ENCODE data around the gene GALNT14. TPM values are rescaled to one million over a fixed set of nuclear protein-coding genes. Genes with fewer than 3 reads are reported as not detected.
"Not testable (repeated sequence)": the region's sequence is repeated elsewhere in the genome, so short reads cannot be mapped to it uniquely, and the experiment has no call there.

GALNT14 gene
- total RNA-seq, 1 donor from 2014 or later = 2.1 TPM

DNA sequence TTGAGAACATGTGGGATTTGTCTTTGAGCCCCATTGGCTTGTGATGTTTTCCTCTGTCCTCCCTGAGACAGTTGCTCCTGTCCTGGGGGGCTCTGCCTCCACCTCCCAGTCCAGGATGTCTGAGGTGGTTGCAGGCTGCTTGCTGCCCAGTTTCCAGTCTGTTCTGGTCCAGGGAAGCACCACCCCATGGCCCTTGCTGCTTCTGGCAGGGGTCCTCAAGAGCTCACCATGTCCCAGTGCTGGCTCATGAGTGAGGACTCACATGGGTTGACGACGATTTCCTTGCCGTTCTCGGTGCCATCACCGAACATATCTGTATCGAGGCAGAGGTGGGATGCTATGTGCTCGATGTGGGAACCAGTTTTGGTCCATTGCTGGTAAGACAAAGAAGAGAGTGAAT lies 227.6 kb downstream of the GALNT14 start:
- no peak for FAIRE-seq
- Histone ChIP-seq H3K4me3 (ENCODE audit: insufficient read depth, low read depth, low read length) (no peak overlapping the region), H3K27ac (ENCODE audit: low read depth, low read length) (no peak overlapping the region), H3K4me2 (ENCODE audit: low read length) (no peak overlapping the region), H3K9me3 (ENCODE audit: insufficient read depth, low read depth, low read length) (no peaks in the 10 kb centered on the region), H2AFZ (ENCODE audit: low read depth, low read length) (no peak overlapping the region), H3K4me1 (ENCODE audit: insufficient read depth, low read length) (no peaks in the 10 kb centered on the region), H3K27me3 (ENCODE audit: insufficient read depth, low read length) (no peaks in the 10 kb centered on the region), H3K79me2 (ENCODE audit: insufficient read depth, low read length) (no peaks in the 10 kb centered on the region), H3K36me3 (ENCODE audit: insufficient read depth, low read length) (no peaks in the 10 kb centered on the region), H4K20me1 (ENCODE audit: insufficient read depth, low read length) (no peaks in the 10 kb centered on the region), H3K9ac (ENCODE audit: low read length) (no peak overlapping the region)
- peaks cover 11% of the 10 kb centered on the region for H3K9me3 Mint-ChIP-seq (ENCODE audit: unreplicated experiment)
- TF ChIP-seq EZH2 (IDR thresholded peaks at IDR 0.05; ENCODE audit: insufficient read depth, low read length) = no peak
- TF ChIP-seq, protein P1, sequence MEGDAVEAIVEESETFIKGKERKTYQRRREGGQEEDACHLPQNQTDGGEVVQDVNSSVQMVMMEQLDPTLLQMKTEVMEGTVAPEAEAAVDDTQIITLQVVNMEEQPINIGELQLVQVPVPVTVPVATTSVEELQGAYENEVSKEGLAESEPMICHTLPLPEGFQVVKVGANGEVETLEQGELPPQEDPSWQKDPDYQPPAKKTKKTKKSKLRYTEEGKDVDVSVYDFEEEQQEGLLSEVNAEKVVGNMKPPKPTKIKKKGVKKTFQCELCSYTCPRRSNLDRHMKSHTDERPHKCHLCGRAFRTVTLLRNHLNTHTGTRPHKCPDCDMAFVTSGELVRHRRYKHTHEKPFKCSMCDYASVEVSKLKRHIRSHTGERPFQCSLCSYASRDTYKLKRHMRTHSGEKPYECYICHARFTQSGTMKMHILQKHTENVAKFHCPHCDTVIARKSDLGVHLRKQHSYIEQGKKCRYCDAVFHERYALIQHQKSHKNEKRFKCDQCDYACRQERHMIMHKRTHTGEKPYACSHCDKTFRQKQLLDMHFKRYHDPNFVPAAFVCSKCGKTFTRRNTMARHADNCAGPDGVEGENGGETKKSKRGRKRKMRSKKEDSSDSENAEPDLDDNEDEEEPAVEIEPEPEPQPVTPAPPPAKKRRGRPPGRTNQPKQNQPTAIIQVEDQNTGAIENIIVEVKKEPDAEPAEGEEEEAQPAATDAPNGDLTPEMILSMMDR (IDR thresholded peaks at IDR 0.05; ENCODE audit: insufficient read depth, low read depth, low read length) = no peak
- H3K27me3 Mint-ChIP-seq (ENCODE audit: low read depth, unreplicated experiment) = peaks cover 6% of the 10 kb centered on the region
- H3K4me1 Mint-ChIP-seq (ENCODE audit: low read depth, unreplicated experiment) = no peaks in the 10 kb centered on the region
- no peak overlapping the region for H3K4me3 Mint-ChIP-seq (ENCODE audit: unreplicated experiment)
- DNase-seq (ENCODE audit: low read depth) = no peak
- peaks cover 3% of the 10 kb centered on the region for H3K36me3 Mint-ChIP-seq (ENCODE audit: low read depth, unreplicated experiment)
- no peak overlapping the region for H3K27ac Mint-ChIP-seq (ENCODE audit: unreplicated experiment)

DNA sequence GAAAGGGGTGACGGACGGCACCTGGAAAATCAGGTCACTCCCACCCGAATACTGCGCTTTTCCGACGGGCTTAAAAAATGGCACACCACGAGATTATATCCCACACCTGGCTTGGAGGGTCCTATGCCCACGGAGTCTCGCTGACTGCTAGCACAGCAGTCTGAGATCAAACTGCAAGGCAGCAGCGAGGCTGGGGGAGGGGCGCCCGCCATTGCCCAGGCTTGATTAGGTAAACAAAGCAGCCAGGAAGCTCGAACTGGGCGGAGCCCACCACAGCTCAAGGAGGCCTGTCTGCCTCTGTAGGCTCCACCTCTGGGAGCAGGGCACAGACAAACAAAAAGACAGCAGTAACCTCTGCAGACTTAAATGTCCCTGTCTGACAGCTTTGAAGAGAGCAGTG lies 233.8 kb downstream of the GALNT14 start:
- not testable (repeated sequence) for H3K27ac ChIP-seq (ENCODE audit: low read depth, low read length); H3K36me3 ChIP-seq (ENCODE audit: insufficient read depth, low read length); H3K79me2 ChIP-seq (ENCODE audit: insufficient read depth, low read length); H3K9me3 ChIP-seq (ENCODE audit: insufficient read depth, low read depth, low read length); H3K4me2 ChIP-seq (ENCODE audit: low read length); H3K27me3 Mint-ChIP-seq (ENCODE audit: low read depth, unreplicated experiment); H3K4me3 Mint-ChIP-seq (ENCODE audit: unreplicated experiment); FAIRE-seq; H3K27ac Mint-ChIP-seq (ENCODE audit: unreplicated experiment); DNase-seq (ENCODE audit: low read depth); H3K36me3 Mint-ChIP-seq (ENCODE audit: low read depth, unreplicated experiment); H4K20me1 ChIP-seq (ENCODE audit: insufficient read depth, low read length); H2AFZ ChIP-seq (ENCODE audit: low read depth, low read length); H3K9ac ChIP-seq (ENCODE audit: low read length); H3K9me3 Mint-ChIP-seq (ENCODE audit: unreplicated experiment); H3K4me1 Mint-ChIP-seq (ENCODE audit: low read depth, unreplicated experiment); H3K4me3 ChIP-seq (ENCODE audit: insufficient read depth, low read depth, low read length); H3K4me1 ChIP-seq (ENCODE audit: insufficient read depth, low read length); H3K27me3 ChIP-seq (ENCODE audit: insufficient read depth, low read length)

DNA sequence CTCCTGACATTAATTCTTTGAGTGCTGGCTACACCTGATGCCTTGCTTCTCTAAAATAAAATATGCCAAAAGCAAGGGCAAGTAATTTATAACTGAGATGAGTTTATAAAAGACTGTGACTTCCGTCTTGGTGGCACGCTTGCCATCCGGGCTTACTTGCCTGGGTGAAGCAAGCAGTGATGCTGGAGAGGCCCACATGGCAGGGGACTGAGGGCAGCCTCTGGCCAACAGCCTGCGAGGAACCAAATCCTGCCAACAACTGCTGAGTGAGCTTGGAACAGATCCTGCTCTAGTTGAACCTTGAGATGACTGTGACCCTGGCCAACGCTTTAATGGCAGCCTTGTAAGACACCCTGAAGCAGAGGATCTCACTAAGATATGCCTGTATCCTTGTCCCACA lies 234.9 kb downstream of the GALNT14 start:
- Mint-ChIP-seq H3K4me1 (ENCODE audit: low read depth, unreplicated experiment) (no peaks in the 10 kb centered on the region), H3K27ac (ENCODE audit: unreplicated experiment) (no peak overlapping the region), H3K9me3 (ENCODE audit: unreplicated experiment) (peaks cover 4% of the 10 kb centered on the region), H3K4me3 (ENCODE audit: unreplicated experiment) (no peak overlapping the region), H3K27me3 (ENCODE audit: low read depth, unreplicated experiment) (peaks cover 6% of the 10 kb centered on the region), H3K36me3 (ENCODE audit: low read depth, unreplicated experiment) (no peaks in the 10 kb centered on the region)
- FAIRE-seq (no peak), DNase-seq (ENCODE audit: low read depth) (no peak)
- Histone ChIP-seq H3K4me2 (ENCODE audit: low read length) (no peak overlapping the region), H3K9ac (ENCODE audit: low read length) (no peak overlapping the region), H3K27me3 (ENCODE audit: insufficient read depth, low read length) (no peaks in the 10 kb centered on the region), H3K9me3 (ENCODE audit: insufficient read depth, low read depth, low read length) (peaks cover 3% of the 10 kb centered on the region), H2AFZ (ENCODE audit: low read depth, low read length) (no peak overlapping the region), H3K79me2 (ENCODE audit: insufficient read depth, low read length) (no peaks in the 10 kb centered on the region), H3K4me1 (ENCODE audit: insufficient read depth, low read length) (no peaks in the 10 kb centered on the region), H3K27ac (ENCODE audit: low read depth, low read length) (no peak overlapping the region), H4K20me1 (ENCODE audit: insufficient read depth, low read length) (no peaks in the 10 kb centered on the region), H3K36me3 (ENCODE audit: insufficient read depth, low read length) (no peaks in the 10 kb centered on the region), H3K4me3 (ENCODE audit: insufficient read depth, low read depth, low read length) (no peak overlapping the region)
- no peak for TF ChIP-seq EZH2 (IDR thresholded peaks at IDR 0.05; ENCODE audit: insufficient read depth, low read length)
- TF ChIP-seq, protein P1 (IDR thresholded peaks at IDR 0.05; ENCODE audit: insufficient read depth, low read depth, low read length) = no peak
